Measurements from ENCODE around the gene GRIA3. TPM values are rescaled to one million over a fixed set of nuclear protein-coding genes. Genes with fewer than 3 reads are reported as not detected.

The GRIA3 gene
- total and polyA plus RNA-seq, 7 donors: 0.07 to 3.0 (median 0.82) TPM; not detected in 2

DNA sequence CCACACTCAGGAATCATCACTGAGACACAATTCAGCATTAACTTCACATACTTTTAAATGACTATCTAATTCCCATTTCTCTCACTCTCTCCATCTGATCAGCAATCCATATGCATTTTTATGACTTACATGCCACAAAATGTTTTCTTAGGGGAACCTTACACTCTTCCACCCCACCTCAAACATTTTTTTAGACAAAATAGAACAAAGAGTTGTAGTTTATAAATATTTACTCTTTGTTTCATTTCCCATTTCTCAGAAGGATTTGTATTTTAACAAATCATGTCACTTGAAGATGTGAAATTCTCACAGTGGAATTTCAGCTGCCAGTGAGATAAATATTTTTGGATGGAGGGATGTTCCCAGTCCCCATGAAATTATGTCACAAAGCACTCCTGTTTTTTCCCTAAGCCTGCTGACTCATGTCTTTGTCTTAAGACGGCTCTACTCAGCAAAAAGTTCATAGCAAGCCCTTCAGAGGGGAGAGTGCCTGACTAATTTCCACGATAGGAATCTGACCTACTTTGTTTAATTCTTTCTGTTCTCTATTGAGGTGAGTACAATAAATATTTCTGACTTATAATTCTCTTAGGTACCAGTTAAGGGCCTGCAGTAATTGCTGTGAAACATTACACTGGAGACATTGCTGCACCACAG, 291.1 kb downstream of the GRIA3 start:
- Histone ChIP-seq H3K36me3 (no peaks in the 10 kb centered on the region), H3K4me1 (peaks cover 0 to 17% (median 6%) of the 10 kb centered on the region in 4 donors), H3K4me3 (no peak overlapping the region), H3K27me3 (no peaks in the 10 kb centered on the region), H3K9me3 (no peaks in the 10 kb centered on the region), H3K27ac (peak overlapping the region in 2 of 4 donors; percentile 49 to 51)
- TF ChIP-seq POLR2A (IDR thresholded peaks at IDR 0.05): no peak
- TF ChIP-seq, protein P1, sequence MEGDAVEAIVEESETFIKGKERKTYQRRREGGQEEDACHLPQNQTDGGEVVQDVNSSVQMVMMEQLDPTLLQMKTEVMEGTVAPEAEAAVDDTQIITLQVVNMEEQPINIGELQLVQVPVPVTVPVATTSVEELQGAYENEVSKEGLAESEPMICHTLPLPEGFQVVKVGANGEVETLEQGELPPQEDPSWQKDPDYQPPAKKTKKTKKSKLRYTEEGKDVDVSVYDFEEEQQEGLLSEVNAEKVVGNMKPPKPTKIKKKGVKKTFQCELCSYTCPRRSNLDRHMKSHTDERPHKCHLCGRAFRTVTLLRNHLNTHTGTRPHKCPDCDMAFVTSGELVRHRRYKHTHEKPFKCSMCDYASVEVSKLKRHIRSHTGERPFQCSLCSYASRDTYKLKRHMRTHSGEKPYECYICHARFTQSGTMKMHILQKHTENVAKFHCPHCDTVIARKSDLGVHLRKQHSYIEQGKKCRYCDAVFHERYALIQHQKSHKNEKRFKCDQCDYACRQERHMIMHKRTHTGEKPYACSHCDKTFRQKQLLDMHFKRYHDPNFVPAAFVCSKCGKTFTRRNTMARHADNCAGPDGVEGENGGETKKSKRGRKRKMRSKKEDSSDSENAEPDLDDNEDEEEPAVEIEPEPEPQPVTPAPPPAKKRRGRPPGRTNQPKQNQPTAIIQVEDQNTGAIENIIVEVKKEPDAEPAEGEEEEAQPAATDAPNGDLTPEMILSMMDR (IDR thresholded peaks at IDR 0.05): no peak
- intact Hi-C loops (cut with DNase I): no loop called here
- WGBS, 2 donors: 73 to 75% methylated on average over 2 of the region's 2 CpGs
- DNase-seq: no peak

DNA sequence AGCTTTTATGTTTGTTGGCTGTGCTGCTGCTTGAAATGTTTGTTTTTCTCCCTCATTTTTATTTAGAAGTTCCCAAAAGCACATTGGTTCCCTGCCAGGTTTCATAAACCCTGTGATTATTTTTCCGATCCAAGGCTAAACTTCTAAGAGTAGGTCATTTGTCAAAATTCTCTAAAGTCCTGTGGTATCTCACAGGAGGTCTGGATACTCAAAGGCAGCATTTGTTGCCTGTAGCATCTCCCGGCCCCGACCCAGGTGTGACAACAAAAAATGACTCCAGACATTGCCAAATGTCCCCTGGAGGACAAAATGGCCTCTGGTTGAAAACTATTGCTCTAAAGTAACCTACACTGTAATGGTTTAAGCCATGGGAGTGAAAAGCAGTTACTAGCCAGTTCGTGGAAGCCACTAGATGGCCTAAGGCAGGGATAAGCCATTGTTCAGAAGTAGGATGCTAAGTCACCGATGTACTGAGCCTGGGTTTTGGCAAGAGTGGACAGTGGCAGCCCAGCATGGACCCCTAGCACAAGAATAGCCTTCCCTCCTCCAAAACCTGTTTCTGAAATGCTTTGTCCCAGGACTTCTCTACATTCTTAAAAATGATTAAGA, 292.6 kb downstream of the GRIA3 start:
- H3K9me3 ChIP-seq: no peaks in the 10 kb centered on the region
- H3K4me3 ChIP-seq: no peak overlapping the region
- TF ChIP-seq POLR2A (IDR thresholded peaks at IDR 0.05) (no peak), POLR2AphosphoS5 (IDR thresholded peaks at IDR 0.05) (no peak), EP300 (IDR thresholded peaks at IDR 0.05) (no peak)
- TF ChIP-seq, protein P1 (IDR thresholded peaks at IDR 0.05): no peak
- H3K27ac ChIP-seq: peak overlapping the region in 3 of 4 donors; percentile 17 to 56 (median 49)
- no peak for DNase-seq
- no peaks in the 10 kb centered on the region for H3K27me3 ChIP-seq
- H3K4me1 ChIP-seq: peaks cover 0 to 28% (median 6%) of the 10 kb centered on the region in 4 donors
- WGBS, 2 donors: 66% methylated on average over 5 of the region's 5 CpGs
- intact Hi-C loops (cut with DNase I): no loop called here
- H3K36me3 ChIP-seq: no peaks in the 10 kb centered on the region

DNA sequence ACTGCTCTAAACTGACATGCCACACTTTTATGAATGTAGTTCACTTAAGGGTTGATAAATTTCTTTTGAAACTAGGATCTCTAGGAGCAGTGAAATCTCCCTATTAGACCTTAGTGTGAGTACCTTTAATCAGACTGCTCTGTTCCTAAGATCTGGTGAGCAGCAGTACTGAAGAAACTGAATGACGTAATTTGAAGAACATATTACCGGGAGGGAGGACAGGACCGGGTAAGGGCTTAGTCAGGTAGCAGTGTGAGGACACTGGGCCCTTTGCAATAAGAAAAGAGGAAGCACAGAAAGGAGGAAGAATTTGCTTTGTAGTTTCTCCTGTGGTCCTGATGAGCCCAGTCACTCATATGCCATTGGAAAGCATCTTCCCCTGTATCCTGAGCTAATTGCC, 293.6 kb downstream of the GRIA3 start:
- Histone ChIP-seq H3K36me3 (no peaks in the 10 kb centered on the region), H3K4me3 (no peak overlapping the region), H3K4me1 (peaks cover 0 to 28% (median 6%) of the 10 kb centered on the region in 4 donors), H3K27me3 (no peaks in the 10 kb centered on the region), H3K9me3 (no peaks in the 10 kb centered on the region), H3K27ac (peak overlapping the region in 3 of 4 donors; percentile 26 to 49 (median 48))
- no peak for DNase-seq
- 90 to 95% methylated on average over 3 of the region's 3 CpGs for WGBS, 2 donors
- TF ChIP-seq POLR2AphosphoS5 (IDR thresholded peaks at IDR 0.05): no peak
- TF ChIP-seq, protein P1 (IDR thresholded peaks at IDR 0.05): no peak
- TF ChIP-seq EP300 (IDR thresholded peaks at IDR 0.05): no peak
- TF ChIP-seq POLR2A (IDR thresholded peaks at IDR 0.05): no peak
- intact Hi-C loops (cut with DNase I): no loop called here

DNA sequence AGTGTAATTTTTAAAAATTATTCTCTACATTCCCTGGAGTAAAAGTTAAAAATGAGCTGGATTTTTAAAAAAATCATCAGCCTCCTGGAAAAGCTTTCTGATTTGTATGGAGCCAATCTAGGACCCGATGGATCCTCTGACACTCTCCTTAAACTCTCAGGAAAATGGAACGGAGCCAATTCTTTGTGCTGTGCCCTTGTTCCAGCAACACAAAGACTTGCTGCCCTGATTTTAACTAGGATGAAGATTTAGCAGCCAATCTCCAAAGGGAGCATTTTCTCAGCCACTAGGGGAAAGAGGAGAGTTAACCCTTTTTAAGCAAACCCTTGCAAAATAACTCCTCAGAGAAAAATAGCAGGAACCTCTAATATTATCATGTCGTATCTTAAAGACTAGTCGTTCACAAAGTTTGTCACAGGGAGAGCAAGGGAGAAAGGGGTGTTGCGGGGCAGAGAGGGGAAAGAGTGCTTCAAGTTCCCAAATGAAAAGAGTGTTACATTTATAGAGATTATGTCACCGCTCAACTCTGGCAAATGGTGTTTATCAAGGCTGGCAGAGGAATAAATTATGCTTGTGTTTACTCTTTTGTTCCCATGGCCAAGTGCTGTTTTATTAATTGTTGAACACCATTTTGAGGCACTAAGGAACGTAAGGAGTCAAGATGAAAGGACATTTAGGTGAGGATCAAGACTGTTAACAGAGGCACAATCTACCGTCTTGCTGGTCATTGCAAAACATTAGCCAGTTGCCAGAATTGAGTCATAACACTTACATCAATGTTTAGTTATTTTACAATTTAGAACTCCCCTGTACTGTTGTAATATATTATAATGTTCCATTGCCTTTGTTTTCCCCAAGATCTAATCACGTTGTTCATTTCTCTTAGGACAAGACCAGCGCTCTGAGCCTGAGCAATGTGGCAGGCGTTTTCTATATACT, 298.1 kb downstream of the GRIA3 start:
- intact Hi-C loops (cut with DNase I): loop anchor here (10.0 kb wide), 2 partner anchors 133 to 253 kb away; partner anchors contain the start of gene THOC2
- Histone ChIP-seq H3K27ac (peak overlapping the region in 3 of 4 donors; percentile 67 to 78 (median 73)), H3K4me1 (peaks cover 0 to 11% (median 0%) of the 10 kb centered on the region in 4 donors), H3K27me3 (no peaks in the 10 kb centered on the region), H3K36me3 (no peaks in the 10 kb centered on the region), H3K4me3 (peak overlapping the region in 1 of 4 donors; percentile 14), H3K9me3 (no peaks in the 10 kb centered on the region)
- TF ChIP-seq POLR2AphosphoS5 (IDR thresholded peaks at IDR 0.05) (peak; percentile 39 to 79 (median 58)), EP300 (IDR thresholded peaks at IDR 0.05) (peak in 1 of 4 donors; percentile 37), POLR2A (IDR thresholded peaks at IDR 0.05) (no peak)
- TF ChIP-seq, protein P1 (IDR thresholded peaks at IDR 0.05): peak in 1 of 4 experiments; percentile 28
- DNase-seq: no peak
- WGBS, 2 donors: 65 to 69% methylated on average over 11 of the region's 11 CpGs

All from sigmoid colon (tissue), 7 donors.